Posterior cingulate gyrus (tissue), 11 donors: ENCODE results near the gene CCL27.

Experiments
- DNase-seq, 10 donors: peaks; one replicate each; pipeline versions ENCODE4 v3.0.0 to v3.0.0-alpha.2; 2020 to 2021; ENCODE audit warnings: mixed read lengths in 3 of 10
- intact Hi-C: fragments of 100-400 bp; cut with DNase I; formaldehyde crosslinking; loops from one replicate; pipeline ENCODE4 v1.15.1; 2023

The CCL27 gene

GRCh38 chr9:34662526-34663302 is at the start of gene CCL27:
CCL27 (minus strand) TSS chr9:34662657; CDS start chr9:34662633, 24 bp downstream.
- intact Hi-C loops, result no loop called here
- peak in 1 of 10 donors; percentile 16 for DNase-seq

GRCh38 chr9:34712140-34712539 is 49.7 kb upstream of the CCL27 start:
- DNase-seq, result no peak
- intact Hi-C loops, result no loop called here

GRCh38 chr9:34710023-34710422 is 47.6 kb upstream of the CCL27 start, which contains the start of gene CCL21:
CCL21 (minus strand) TSS chr9:34710136; CDS start chr9:34710066, 70 bp downstream.
- intact Hi-C loops, result no loop called here
- no peak for DNase-seq

- no peak for DNase-seq
- intact Hi-C loops, result no loop called here
These were observed 46.9 kb upstream of the CCL27 start for GRCh38 chr9:34709196-34709978.

- intact Hi-C loops, result no loop called here
- DNase-seq, result no peak
These were observed 44.7 kb upstream of the CCL27 start for GRCh38 chr9:34707130-34707529.

- peak; percentile 78 to 98 (median 88) for DNase-seq
- intact Hi-C loops, result loop anchor here (2.0 kb wide), 1 partner anchor 37 kb away; no protein-coding TSS in a partner anchor
These were observed 39.6 kb upstream of the CCL27 start for GRCh38 chr9:34701769-34702736.

GRCh38 chr9:34701023-34701768 is 38.7 kb upstream of the CCL27 start:
- peak; percentile 55 to 97 (median 76) for DNase-seq
- intact Hi-C loops, result no loop called here

- intact Hi-C loops, result no loop called here
- no peak for DNase-seq
These were observed 32.4 kb upstream of the CCL27 start for GRCh38 chr9:34694811-34695210.

GRCh38 chr9:34693560-34693959 is 31.1 kb upstream of the CCL27 start:
- intact Hi-C loops, result no loop called here
- no peak for DNase-seq

- DNase-seq, result no peak
- intact Hi-C loops, result no loop called here
These were observed 29.5 kb upstream of the CCL27 start for GRCh38 chr9:34691936-34692315.

- DNase-seq, result no peak
- intact Hi-C loops, result no loop called here
These were observed 28.8 kb upstream of the CCL27 start, which contains the start of gene CCL19 for GRCh38 chr9:34690983-34691935. CCL19 (minus strand) TSS chr9:34691276; CDS start chr9:34691139, 137 bp downstream.

- intact Hi-C loops, result no loop called here
- DNase-seq, result no peak
These were observed 27.1 kb upstream of the CCL27 start for GRCh38 chr9:34689512-34689911.

- intact Hi-C loops, result no loop called here
- no peak for DNase-seq
These were observed 26.6 kb upstream of the CCL27 start for GRCh38 chr9:34689116-34689470.

GRCh38 chr9:34688329-34689115 is 26.1 kb upstream of the CCL27 start:
- no peak for DNase-seq
- intact Hi-C loops, result no loop called here

- intact Hi-C loops, result no loop called here
- DNase-seq, result peak in 1 of 10 donors; percentile 61
These were observed 25.0 kb upstream of the CCL27 start for GRCh38 chr9:34687276-34688030.

GRCh38 chr9:34686732-34687131 is 24.3 kb upstream of the CCL27 start:
- intact Hi-C loops, result no loop called here
- DNase-seq, result no peak

GRCh38 chr9:34686231-34686630 is 23.8 kb upstream of the CCL27 start:
- no peak for DNase-seq
- intact Hi-C loops, result no loop called here
